ENCODE data around the gene DERL3. TPM values are rescaled to one million over a fixed set of nuclear protein-coding genes. Genes with fewer than 3 reads are reported as not detected.

Gene DERL3
- total and polyA plus RNA-seq, 2 of the 13 experiments (the other 11 are each of a cell fraction or from before 2014, with no cell fraction given), result not detected

DNA sequence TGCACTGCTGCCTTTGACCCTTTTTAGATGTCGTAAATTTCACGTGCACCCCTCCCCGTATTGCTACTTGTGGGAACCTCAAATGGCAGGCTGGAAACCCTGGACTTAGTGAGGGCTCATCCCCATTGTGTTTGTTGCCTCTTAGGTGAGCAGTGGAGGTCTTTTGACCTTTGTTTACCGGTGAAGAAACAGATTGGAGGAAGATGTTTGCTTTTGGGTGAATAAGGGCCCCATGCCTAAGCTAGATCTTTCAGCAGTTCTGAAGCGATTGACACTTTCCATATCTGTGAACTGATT lies 51.3 kb downstream of the DERL3 start (continued):
- TF ChIP-seq, protein P1, sequence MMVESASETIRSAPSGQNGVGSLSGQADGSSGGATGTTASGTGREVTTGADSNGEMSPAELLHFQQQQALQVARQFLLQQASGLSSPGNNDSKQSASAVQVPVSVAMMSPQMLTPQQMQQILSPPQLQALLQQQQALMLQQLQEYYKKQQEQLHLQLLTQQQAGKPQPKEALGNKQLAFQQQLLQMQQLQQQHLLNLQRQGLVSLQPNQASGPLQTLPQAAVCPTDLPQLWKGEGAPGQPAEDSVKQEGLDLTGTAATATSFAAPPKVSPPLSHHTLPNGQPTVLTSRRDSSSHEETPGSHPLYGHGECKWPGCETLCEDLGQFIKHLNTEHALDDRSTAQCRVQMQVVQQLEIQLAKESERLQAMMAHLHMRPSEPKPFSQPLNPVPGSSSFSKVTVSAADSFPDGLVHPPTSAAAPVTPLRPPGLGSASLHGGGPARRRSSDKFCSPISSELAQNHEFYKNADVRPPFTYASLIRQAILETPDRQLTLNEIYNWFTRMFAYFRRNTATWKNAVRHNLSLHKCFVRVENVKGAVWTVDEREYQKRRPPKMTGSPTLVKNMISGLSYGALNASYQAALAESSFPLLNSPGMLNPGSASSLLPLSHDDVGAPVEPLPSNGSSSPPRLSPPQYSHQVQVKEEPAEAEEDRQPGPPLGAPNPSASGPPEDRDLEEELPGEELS (CRISPR knock-in tag; IDR thresholded peaks at IDR 0.05), result 0 out of 2 replicates have a peak, but pooled peaks have one; percentile 4
- TF ChIP-seq KDM5A (IDR thresholded peaks at IDR 0.05; ENCODE audit: borderline replicate concordance, low read length), result 0 out of 2 replicates have a peak, but pooled peaks have one; percentile 4

- peak within 1 kb of the TSS; percentile 99 for H3K27ac ChIP-seq (ENCODE audit: extremely low read length, insufficient read depth, low read length)
- no peak for FAIRE-seq
- H2AFZ ChIP-seq (ENCODE audit: low read length), result peak within 1 kb of the TSS; percentile 58
- ChIA-PET CTCF (ENCODE audit: low intra/inter-chr PET ratio, low total read pairs) (no interaction called here), POLR2A (interaction anchor here (0.6 to 7.1 kb wide), 7 partner anchors 12 to 70 kb away, joined by 3 to 201 read pairs (median 5); partner anchors contain the start of genes CHCHD10, MMP11 and SLC2A11)
- peaks cover 4 to 7% of the 10 kb centered on the region in 2 experiments; a peak in 4 of 5 replicates for H3K36me3 ChIP-seq (replicated peaks in 1 of 2; ENCODE audit: control insufficient read depth in 1 of 2, insufficient read depth in 2 of 2, low read length in 2 of 2)
- WGBS (ENCODE audit: low lambda C conversion rate), result 0% methylated on average over 17 of the region's 97 CpGs
- no peaks in the 10 kb centered on the region for H3K9me3 ChIP-seq (ENCODE audit: low read length)
- peaks cover 23% of the 10 kb centered on the region for H4K20me1 ChIP-seq (ENCODE audit: insufficient read depth, low read length)
- no peaks in the 10 kb centered on the region for H3K27me3 ChIP-seq (ENCODE audit: control insufficient read depth in 1 of 2, insufficient read depth in 2 of 2, low read length in 2 of 2)
- H3K4me3 ChIP-seq (replicated peaks in 1 of 3; ENCODE audit: insufficient read depth in 1 of 3, low read depth in 2 of 3, low read length in 3 of 3), result peak within 1 kb of the TSS; percentile 84 to 92 (median 90)
- DNase-seq (ENCODE audit: low spot score), result peak; percentile 70
- in situ Hi-C loops (cut with HindIII; ENCODE audit: extremely low pct_ligation_motif_present, low pct_unique_long_range_greater_than_20kb) (no loop called here), intact Hi-C loops (cut with micrococcal nuclease; ENCODE audit: unreplicated experiment) (loop anchor here (5.0 kb wide), 1 partner anchor 70 kb away; the partner anchor contains the start of gene SLC2A11)
- ATAC-seq, result peak; percentile 43
- peak within 1 kb of the TSS; percentile 99 for H3K4me2 ChIP-seq (ENCODE audit: low read depth, low read length)
- H3K9ac ChIP-seq (ENCODE audit: insufficient read depth, low read depth, low read length), result peak within 1 kb of the TSS; percentile 99
- no TSS peak for BruUV-seq (replicated peaks)
- peaks cover 44% of the 10 kb centered on the region for H3K79me2 ChIP-seq (ENCODE audit: insufficient read depth, low read length)
- peaks cover 71% of the 10 kb centered on the region for H3K4me1 ChIP-seq (ENCODE audit: insufficient read depth, low read length)
- no peak for TF ChIP-seq NAIF1 (CRISPR knock-in tag; IDR thresholded peaks at IDR 0.05; ENCODE audit: borderline replicate concordance)
- TF ChIP-seq ZSCAN31 (CRISPR knock-in tag; IDR thresholded peaks at IDR 0.05; ENCODE audit: low read depth), result peak; percentile 81
- TF ChIP-seq ZBTB4 (CRISPR knock-in tag; IDR thresholded peaks at IDR 0.05; ENCODE audit: borderline replicate concordance), result no peak
- no peak for TF ChIP-seq ZNF569 (CRISPR knock-in tag; IDR thresholded peaks at IDR 0.05; ENCODE audit: borderline replicate concordance)
- TF ChIP-seq ZNF143 (CRISPR knock-in tag; IDR thresholded peaks at IDR 0.05), result no peak
- no peak for TF ChIP-seq REST (IDR thresholded peaks at IDR 0.05; ENCODE audit: borderline replicate concordance in 1 of 2, low read depth in 1 of 2, low read length in 2 of 2)
- TF ChIP-seq, protein P2, sequence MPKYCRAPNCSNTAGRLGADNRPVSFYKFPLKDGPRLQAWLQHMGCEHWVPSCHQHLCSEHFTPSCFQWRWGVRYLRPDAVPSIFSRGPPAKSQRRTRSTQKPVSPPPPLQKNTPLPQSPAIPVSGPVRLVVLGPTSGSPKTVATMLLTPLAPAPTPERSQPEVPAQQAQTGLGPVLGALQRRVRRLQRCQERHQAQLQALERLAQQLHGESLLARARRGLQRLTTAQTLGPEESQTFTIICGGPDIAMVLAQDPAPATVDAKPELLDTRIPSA (CRISPR knock-in tag; IDR thresholded peaks at IDR 0.05; ENCODE audit: borderline replicate concordance), result no peak
- 0 out of 2 replicates have a peak, but pooled peaks have one; percentile 85 for TF ChIP-seq CAMTA2 (CRISPR knock-in tag; IDR thresholded peaks at IDR 0.05; ENCODE audit: borderline replicate concordance)
These were observed 51.8 kb downstream of the DERL3 start, which contains the start of gene SMARCB1 for GRCh38 chr22:23786752-23787599. TSS of gene SMARCB1 (plus strand) at chr22:23786966. CDS start at chr22:23787170, 204 bp downstream.
